GM21619 (cell line): Measurements from ENCODE around the gene PBX2.
"Not testable (repeated sequence)": the region's sequence is repeated elsewhere in the genome, so short reads cannot be mapped to it uniquely, and the experiment has no call there.

Experiments used
- ATAC-seq: cut with Tn5 transposase; IDR thresholded peaks from one replicate; pipeline ENCODE4 v1.9.1; 2021; ENCODE audit not compliant: unreplicated experiment

PBX2 gene

DNA sequence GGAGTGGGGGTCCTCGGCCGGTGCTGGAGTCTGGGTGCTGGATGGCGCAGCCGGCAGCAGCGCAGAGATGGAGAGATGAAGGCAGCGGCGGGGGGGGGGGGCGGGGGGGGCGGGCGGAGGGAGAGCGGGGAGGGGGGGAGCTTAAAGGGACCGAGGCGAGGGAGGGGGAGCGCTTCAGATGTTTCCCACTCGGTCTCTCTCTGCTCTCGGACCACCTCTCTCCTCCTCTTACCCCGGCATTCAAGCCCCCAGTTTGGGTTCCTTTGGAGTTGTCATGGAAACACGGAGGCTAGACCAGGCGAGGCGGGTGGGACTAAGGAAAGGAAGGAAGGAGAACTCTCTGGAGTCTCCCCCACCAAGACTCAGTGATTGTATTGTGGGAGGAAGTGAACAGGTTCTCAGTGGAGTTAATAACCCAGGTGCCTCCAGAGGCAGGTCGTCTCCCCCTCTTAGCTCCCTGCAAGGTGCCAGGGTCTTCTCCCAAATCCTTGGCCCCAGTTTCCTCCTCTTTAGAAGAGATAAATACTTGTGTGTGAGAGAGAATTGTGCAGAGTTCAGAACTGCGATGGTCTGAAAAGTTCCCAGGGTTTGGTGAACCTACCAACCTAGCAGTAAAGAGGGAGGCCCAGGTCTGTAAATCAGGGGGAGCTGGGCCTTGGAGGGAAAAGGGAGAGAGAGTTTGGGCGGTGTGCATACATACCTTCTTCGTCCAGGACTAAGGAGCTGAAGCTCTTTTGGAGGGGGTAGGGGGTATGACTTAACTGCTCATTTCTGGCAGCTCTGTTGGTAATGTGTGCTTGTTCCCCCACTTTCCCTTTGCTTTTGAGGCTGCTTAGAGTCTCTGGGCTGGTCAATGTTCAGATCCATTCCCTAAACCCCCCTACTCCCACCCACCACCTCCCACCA is 37.9 kb downstream of the PBX2 start, which contains the start of gene PRRT1:
PRRT1 (minus strand) TSS at position 77 of the 906 bp plus-strand sequence. CDS start 112 bp downstream, outside the sequence.
- no peak for ATAC-seq

- ATAC-seq = no peak
Measured at GRCh38 chr6:32151181-32151862, 38.7 kb downstream of the PBX2 start.

- ATAC-seq = no peak
Measured at GRCh38 chr6:32149932-32150870, 39.8 kb downstream of the PBX2 start.

DNA sequence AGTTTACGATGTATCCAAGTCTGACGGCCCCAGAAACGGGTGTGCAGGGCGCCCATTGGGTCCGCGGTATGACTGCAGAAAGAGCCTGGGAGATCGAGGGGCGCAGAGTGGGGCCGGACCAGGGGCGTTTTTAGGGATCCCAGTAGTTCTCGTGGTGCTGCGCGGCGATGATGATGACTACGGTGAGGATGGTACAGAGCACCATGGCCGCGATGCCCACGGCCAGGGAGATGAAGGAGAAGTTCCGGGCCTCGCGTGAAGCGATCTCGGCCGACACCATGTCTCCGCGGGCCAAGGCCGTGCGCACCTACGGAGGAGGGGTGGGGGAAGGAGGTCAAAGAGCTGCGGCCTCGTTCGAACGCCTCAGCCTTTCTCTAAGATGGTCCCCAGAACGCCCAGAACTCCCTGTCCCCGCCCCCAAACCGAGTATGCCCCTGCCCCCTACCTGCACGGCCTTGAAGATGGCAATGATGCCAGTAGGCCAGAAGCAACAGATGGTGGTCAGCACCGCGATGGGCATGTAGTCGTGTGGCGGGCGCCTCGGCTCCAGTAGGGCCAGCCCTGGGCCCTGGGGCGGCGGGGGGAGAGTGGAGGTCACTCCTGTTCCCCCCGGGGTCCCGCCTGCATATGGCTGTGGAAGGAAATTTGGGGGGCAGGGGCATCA is 40.8 kb downstream of the PBX2 start:
- ATAC-seq = no peak

- no peak for ATAC-seq
Measured at GRCh38 chr6:32148289-32149091, 41.5 kb downstream of the PBX2 start.

GRCh38 chr6:32147401-32148132 is 42.4 kb downstream of the PBX2 start:
- no peak for ATAC-seq

- no peak for ATAC-seq
Measured at GRCh38 chr6:32146687-32147086, 43.3 kb downstream of the PBX2 start.

- no peak for ATAC-seq
Measured at GRCh38 chr6:32146287-32146686, 43.7 kb downstream of the PBX2 start.

DNA sequence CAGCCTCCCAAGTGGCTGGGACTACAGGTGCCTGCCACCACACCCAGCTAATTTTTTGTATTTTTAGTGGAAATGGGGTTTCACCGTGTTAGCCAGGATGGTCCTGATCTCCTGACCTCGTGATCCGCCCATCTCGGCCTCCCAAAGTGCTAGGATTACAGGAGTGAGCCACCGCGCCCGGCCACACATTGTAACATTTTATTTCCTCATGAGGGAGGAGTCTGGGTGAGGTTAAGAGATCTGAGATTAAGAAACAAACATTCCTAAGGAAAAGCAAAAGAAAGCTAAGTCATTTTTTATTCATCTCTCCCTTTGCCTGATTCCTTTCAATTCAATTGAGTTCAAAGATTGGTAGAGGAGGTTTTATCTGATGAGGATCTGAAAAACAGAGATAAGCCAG is 45.8 kb downstream of the PBX2 start:
- not testable (repeated sequence) for ATAC-seq

GRCh38 chr6:32140420-32141046 is 49.5 kb downstream of the PBX2 start:
- no peak for ATAC-seq

GRCh38 chr6:32139590-32139989 is 50.4 kb downstream of the PBX2 start:
- ATAC-seq = no peak

DNA sequence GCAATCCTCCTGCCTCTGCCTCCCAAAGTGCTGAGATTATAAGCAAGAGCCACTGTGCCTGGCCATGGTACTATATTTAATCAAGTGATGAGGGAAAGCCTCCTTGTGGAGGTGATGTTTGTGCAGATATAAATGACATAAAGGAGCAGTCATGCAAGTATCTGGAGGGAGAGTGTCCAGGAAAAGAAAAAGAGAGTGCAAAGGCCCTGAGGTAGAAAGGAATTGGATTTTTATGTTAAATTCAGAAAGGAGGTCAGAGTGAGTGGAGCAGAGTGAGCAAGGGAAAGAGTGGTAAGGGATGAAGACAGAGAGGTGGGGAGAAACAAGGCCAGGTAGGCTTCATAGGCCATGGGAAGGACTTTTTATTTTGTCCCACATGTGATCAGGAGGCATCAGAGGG is 52.5 kb downstream of the PBX2 start:
- ATAC-seq = no peak
